Measurements from ENCODE around the gene VDAC2. TPM values are rescaled to one million over a fixed set of nuclear protein-coding genes. Genes with fewer than 3 reads are reported as not detected.

Gene VDAC2
- total RNA-seq, 2 donors from 2014 or later: 277 to 292 TPM

DNA sequence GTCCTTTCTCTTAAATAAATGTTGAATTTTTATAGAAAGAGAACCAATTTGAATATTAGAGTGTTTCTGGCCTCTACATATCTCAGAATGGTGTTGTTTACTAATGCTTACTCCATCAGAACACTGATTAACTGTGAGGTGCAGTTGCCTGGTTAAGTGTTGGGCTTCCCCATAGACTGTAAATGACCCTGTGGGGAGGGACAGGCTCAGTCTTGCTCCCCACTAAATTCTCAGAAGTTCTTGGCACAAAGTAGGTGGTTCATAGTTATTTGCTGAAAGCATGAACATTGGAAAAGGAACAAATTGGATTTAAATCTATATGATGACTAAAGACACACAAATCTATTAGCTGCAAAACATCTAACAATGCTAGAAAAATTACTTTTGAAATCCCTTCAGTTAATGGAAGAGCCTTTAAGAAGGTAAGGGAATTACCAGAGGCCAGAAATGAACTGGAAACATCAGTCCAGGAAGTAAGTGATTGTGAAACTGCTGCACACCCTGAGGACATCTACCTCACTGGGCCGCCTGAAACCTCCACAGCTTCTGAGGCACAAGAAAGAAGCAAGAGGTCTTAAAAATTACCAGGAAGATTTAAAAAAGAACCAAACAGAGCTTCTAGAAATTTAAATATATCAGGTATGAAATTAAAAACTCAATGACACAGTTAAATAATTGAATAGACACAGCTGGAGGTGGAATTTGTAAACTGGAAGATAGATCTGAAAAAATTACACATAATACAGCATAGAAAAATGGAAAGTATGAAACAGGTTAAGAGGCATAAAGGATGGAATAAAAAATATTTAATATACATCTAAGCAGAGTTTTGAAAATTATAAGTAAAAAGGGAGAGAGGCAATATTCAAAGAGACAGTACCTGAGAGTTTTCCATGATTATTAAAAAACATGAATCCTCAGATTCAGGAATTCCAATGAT is 43.0 kb downstream of the VDAC2 start:
- H3K4me1 Mint-ChIP-seq: no peaks in the 10 kb centered on the region
- TF ChIP-seq, protein P1, sequence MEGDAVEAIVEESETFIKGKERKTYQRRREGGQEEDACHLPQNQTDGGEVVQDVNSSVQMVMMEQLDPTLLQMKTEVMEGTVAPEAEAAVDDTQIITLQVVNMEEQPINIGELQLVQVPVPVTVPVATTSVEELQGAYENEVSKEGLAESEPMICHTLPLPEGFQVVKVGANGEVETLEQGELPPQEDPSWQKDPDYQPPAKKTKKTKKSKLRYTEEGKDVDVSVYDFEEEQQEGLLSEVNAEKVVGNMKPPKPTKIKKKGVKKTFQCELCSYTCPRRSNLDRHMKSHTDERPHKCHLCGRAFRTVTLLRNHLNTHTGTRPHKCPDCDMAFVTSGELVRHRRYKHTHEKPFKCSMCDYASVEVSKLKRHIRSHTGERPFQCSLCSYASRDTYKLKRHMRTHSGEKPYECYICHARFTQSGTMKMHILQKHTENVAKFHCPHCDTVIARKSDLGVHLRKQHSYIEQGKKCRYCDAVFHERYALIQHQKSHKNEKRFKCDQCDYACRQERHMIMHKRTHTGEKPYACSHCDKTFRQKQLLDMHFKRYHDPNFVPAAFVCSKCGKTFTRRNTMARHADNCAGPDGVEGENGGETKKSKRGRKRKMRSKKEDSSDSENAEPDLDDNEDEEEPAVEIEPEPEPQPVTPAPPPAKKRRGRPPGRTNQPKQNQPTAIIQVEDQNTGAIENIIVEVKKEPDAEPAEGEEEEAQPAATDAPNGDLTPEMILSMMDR (conservative IDR thresholded peaks at IDR 0.05): no peak

GRCh38 chr10:75254739-75255138 is 44.1 kb downstream of the VDAC2 start:
- no peaks in the 10 kb centered on the region for H3K27me3 Mint-ChIP-seq (ENCODE audit: insufficient read depth)
- H3K27ac ChIP-seq (ENCODE audit: low read depth, low read length): no peak overlapping the region
- H3K9ac ChIP-seq (ENCODE audit: extremely low read depth, low read length, poor library complexity, severe bottlenecking): no peak overlapping the region
- H3K9me3 ChIP-seq (ENCODE audit: control insufficient read depth, low read length): peaks cover 25% of the 10 kb centered on the region
- H3K27ac Mint-ChIP-seq: no peak overlapping the region
- no peak for DNase-seq
- TF ChIP-seq, protein P1 (conservative IDR thresholded peaks at IDR 0.05): no peak
- peaks cover 34% of the 10 kb centered on the region for H3K9me3 Mint-ChIP-seq
- H3K4me3 ChIP-seq (ENCODE audit: low read length): peak overlapping the region; percentile 45
- no peaks in the 10 kb centered on the region for H3K27me3 ChIP-seq (ENCODE audit: control insufficient read depth, insufficient read depth, low read length, poor library complexity, severe bottlenecking)
- no peaks in the 10 kb centered on the region for H3K36me3 ChIP-seq (ENCODE audit: control insufficient read depth, insufficient read depth, low read length)
- H3K4me1 ChIP-seq (ENCODE audit: control insufficient read depth, insufficient read depth, low read length): no peaks in the 10 kb centered on the region
- 89 to 97% methylated on average over 1 of the region's 2 CpGs for WGBS, 2 experiments (ENCODE audit: insufficient coverage in 1 of 2, insufficient read length in 1 of 2)
- no peak overlapping the region for H3K4me3 Mint-ChIP-seq
- no peaks in the 10 kb centered on the region for H3K4me1 Mint-ChIP-seq
- peaks cover 2% of the 10 kb centered on the region for H3K36me3 Mint-ChIP-seq (ENCODE audit: low read depth)

More for the DNA sequence above, 43.0 kb downstream of the VDAC2 start:
- peak overlapping the region; percentile 45 for H3K4me3 ChIP-seq (ENCODE audit: low read length)
- H3K4me1 ChIP-seq (ENCODE audit: control insufficient read depth, insufficient read depth, low read length): no peaks in the 10 kb centered on the region
- no peak overlapping the region for H3K9ac ChIP-seq (ENCODE audit: extremely low read depth, low read length, poor library complexity, severe bottlenecking)
- H3K9me3 Mint-ChIP-seq: peaks cover 34% of the 10 kb centered on the region
- H3K27ac ChIP-seq (ENCODE audit: low read depth, low read length): no peak overlapping the region
- no peak for DNase-seq
- H3K27ac Mint-ChIP-seq: no peak overlapping the region
- no peaks in the 10 kb centered on the region for H3K27me3 ChIP-seq (ENCODE audit: control insufficient read depth, insufficient read depth, low read length, poor library complexity, severe bottlenecking)
- no peak overlapping the region for H3K4me3 Mint-ChIP-seq
- H3K36me3 Mint-ChIP-seq (ENCODE audit: low read depth): peaks cover 2% of the 10 kb centered on the region
- WGBS, 2 experiments (ENCODE audit: insufficient coverage in 1 of 2, insufficient read length in 1 of 2): 95% methylated on average over 1 of the region's 1 CpG; no CpG with 5 or more reads in 1 of the 2 experiments
- H3K9me3 ChIP-seq (ENCODE audit: control insufficient read depth, low read length): peaks cover 25% of the 10 kb centered on the region
- no peaks in the 10 kb centered on the region for H3K27me3 Mint-ChIP-seq (ENCODE audit: insufficient read depth)
- H3K36me3 ChIP-seq (ENCODE audit: control insufficient read depth, insufficient read depth, low read length): no peaks in the 10 kb centered on the region

DNA sequence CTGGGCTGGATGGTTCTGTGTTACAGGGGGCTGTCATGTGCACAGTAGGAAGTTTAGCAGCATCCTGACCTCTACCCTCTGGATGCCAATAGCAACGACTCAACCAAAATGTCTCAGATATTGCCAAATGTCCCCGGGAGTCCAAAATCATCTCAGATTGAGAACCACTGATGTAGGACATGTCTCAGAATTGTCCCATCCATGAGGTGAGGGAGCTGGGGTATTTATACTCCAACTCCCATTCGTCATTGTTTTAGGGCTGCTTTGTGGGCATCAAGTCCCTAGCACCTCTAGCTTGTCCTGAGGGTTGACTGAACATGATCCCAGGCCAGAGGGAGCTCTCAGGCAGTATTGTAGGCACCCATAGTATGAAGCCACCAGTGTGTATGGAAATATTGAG is 50.4 kb downstream of the VDAC2 start:
- no peak overlapping the region for H3K27ac ChIP-seq (ENCODE audit: low read depth, low read length)
- no peak overlapping the region for H3K4me3 Mint-ChIP-seq
- H3K27me3 ChIP-seq (ENCODE audit: control insufficient read depth, insufficient read depth, low read length, poor library complexity, severe bottlenecking): no peaks in the 10 kb centered on the region
- H3K4me1 Mint-ChIP-seq: peaks cover 2% of the 10 kb centered on the region
- H3K27ac Mint-ChIP-seq: no peak overlapping the region
- H3K36me3 ChIP-seq (ENCODE audit: control insufficient read depth, insufficient read depth, low read length): no peaks in the 10 kb centered on the region
- TF ChIP-seq, protein P1 (conservative IDR thresholded peaks at IDR 0.05): no peak
- H3K4me1 ChIP-seq (ENCODE audit: control insufficient read depth, insufficient read depth, low read length): no peaks in the 10 kb centered on the region
- no peaks in the 10 kb centered on the region for H3K9me3 ChIP-seq (ENCODE audit: control insufficient read depth, low read length)
- DNase-seq: no peak
- WGBS, 2 experiments (ENCODE audit: insufficient coverage in 1 of 2, insufficient read length in 1 of 2): 50 to 62% methylated on average over 2 to 3 of the region's 3 CpGs
- H3K9me3 Mint-ChIP-seq: peaks cover 15% of the 10 kb centered on the region
- no peak overlapping the region for H3K9ac ChIP-seq (ENCODE audit: extremely low read depth, low read length, poor library complexity, severe bottlenecking)
- H3K36me3 Mint-ChIP-seq (ENCODE audit: low read depth): no peaks in the 10 kb centered on the region
- H3K4me3 ChIP-seq (ENCODE audit: low read length): no peak overlapping the region
- no peaks in the 10 kb centered on the region for H3K27me3 Mint-ChIP-seq (ENCODE audit: insufficient read depth)

All from endodermal cell (in vitro differentiated cells).